ENCODE data around the gene RPS6KA2.

Gene RPS6KA2

DNA sequence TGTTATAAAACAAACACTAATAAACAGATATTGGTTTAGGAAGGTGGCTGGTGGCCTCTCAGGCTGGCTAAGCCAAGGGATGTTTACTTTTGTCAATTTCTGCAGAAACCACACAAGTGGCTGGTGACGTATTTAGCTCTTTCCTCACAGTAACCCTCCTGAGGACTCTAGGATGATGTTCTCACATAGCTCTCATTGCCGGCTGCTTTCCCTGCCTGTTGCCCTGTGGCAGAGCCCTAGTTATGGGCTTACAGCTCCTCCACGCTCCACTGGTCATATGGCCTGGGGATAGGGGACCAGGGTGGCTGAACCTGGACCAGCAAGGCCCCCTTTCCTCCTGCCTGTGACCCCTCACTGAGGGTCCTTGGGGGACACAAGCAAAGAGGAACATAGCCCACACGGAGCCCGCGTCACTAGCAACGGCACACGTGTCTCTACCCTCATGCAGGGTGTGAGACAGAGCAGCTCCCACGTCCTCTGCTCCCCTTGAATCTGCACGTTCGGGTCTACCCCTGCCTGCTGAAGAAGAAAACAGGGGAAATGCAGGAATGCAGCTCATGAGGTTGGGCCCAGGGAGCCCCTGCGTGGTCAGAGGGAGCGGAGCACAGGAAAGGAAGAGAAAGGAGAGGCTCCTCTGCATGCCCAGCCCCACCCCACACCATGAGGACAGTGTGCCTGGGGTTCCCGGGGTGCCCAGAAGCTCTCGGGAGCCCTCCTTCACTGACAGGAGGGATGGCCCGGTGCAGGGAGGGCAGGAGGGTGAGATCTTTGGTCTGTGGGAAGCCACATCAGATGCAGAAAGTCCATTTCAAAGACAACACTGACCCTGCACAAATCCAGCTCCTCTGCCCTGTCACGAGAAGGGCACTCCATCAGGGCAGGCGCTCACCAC, 54.4 kb downstream of the RPS6KA2 start:
- DNase-seq (ENCODE audit: low spot score), result no peak

DNA sequence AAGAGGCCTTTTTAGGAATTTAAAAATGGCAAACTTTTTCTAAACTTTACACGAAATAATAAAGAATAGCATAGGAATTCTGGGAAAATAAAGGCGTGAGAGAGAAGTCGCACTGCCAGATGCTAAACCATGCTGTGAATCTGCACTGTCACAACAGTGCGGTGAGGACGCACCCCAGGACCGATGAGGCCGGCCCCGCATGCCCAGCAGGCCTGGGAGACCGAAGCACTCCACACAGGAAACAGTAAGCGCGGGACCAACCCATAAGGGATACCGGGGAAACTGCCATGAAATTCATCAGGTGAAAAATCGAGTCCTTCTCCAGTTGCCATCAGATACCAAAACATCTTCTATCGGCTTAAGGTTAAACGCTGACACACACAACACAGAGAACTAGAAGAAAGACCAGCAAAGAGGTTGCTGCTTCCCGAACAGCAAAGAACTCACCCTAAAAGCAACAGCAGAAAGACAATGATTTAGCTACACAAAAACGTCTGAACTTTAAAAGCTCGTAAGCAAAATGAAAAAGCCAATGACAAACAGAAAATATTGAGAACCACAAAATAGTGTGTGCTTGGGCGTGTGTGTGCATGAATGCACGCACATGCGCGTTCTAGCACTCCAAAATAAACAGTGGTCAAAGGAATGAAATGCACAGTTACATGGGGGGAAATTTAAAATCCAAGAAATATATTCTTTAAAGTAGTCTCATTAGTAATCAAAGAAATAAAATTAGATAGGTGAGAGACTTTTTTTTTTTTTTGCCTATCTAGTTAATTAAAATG, 55.9 kb downstream of the RPS6KA2 start:
- no peak for DNase-seq (ENCODE audit: low spot score)

- no peak for DNase-seq (ENCODE audit: low spot score)
Observed at GRCh38 chr6:166569206-166569605, 57.8 kb downstream of the RPS6KA2 start.

DNA sequence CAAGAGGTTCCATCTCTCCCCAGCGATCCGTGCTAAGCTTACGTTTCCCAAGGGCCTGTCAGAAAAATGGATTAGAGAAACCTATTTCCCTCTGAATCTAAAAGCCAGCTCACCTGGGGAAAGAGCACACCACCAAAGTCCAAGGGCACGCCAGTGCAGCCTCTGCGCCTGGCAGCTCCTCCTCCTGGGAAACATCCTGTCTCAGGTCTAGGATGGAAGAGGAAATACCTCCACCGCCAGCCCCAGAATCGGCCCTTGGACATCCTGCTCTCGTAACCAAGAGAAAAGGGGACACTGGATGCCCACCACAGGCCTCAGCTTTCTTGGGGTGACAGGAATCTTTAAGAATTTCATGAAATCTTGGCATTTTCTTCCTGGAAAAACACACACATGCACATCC, 59.2 kb downstream of the RPS6KA2 start:
- DNase-seq (ENCODE audit: low spot score), result no peak

DNA sequence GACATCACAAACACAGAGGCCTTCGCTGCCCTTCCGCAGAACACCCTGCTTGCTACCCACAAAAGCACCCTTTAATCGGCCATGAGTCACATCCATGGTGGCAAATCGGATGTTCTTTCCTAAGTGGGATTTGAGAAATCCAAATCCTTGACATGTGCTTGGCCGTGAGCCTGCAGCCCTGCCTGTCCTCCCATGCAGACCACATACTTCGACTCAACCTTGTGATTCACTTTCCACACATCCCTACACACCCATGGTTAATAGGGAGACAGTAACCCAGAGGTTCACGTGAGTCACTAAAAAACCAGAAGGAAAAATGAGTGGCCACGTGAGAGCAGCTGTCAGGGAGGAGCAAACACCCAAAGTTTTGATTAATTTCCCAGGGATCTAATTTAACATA, 59.9 kb downstream of the RPS6KA2 start:
- DNase-seq (ENCODE audit: low spot score), result no peak

DNA sequence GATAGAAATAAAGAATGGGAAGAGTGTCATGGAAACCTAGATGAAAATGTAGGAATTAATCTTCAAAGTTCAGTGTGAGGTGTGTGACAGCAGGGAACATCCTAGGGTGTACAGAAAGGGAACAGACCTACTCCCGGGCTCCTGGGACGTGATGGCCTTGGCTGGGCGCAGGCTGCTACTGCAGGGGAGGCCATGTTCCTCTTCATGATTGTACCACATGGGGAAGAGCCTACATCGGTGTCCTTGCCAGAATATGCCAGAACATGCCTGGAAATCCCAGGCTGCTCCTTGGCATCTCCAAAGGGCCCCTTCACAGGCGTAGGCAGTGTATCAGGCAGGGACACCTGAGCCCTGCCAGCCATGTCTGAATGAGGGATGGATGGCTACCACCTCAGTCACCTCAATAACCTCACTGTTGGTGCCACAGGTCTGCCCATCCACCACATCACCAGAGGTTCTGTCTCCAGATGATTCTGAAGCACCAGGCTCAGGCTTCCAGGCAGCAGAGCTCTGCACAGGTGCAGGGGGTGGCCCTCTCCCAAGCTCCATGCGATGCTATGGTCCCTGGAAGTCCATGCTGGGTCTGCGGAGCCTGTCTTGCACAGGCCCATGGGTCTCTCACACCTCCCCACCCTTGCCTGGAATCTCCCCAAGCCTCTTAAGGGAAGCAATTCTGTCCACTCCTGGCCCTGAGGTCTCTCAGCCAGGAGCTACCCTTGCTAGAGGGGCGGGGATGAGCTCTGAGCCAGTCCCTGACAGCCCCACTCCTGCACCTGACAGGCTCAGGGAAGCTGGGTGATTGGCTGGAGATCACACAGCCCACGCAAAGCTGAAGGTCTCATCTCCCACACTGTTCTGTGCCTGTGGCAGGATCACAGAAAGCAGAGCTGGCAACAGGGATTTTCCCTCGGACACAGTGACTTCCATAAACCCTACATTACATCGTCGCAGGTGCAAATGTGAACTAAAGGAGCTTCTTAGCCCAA, 60.7 kb downstream of the RPS6KA2 start:
- no peak for DNase-seq (ENCODE audit: low spot score)

DNA sequence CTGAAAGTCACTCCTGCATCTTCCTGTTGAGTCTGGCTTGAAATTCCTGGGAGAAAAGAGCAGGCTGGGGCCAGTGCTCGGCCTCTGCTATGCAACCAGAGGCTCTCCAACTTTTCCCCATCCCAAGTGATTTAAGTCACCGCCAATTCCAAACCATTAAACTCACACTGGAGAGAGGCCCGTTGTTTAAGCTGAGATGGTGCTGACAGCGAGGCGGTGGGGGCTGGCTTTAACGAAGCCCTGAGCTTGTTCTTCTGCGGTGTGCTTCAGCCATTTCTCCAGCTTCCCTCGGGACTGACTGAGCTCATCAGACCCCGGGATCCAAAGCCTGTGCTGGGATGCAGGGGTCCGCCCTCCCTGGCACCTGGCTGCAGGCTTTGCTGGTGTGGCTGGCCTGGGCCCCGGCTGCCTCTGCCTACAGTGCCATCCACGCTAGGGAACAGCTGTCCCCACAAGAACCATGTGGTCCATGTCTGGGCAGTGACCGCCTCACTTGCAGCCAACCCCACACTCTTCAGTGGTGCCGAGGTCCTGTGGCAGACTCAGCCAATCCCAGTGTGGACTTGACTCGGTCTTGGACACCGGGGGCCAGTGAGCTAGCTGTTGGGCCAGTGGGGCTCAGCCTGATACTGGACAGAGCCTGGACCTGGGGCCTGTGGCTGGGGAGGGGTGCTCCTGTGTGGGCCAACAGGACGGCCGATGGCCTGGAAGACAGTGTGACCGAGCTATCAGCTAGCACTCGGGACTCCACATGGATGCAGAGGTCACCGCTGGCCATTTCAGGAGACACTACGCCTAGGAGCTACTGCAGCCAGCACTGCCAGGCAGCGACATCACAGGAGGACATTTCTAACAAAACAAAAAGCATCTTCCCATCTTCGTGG, 61.7 kb downstream of the RPS6KA2 start:
- DNase-seq (ENCODE audit: low spot score), result no peak

- DNase-seq (ENCODE audit: low spot score), result no peak
Observed at GRCh38 chr6:166563805-166564204, 63.2 kb downstream of the RPS6KA2 start.

DNA sequence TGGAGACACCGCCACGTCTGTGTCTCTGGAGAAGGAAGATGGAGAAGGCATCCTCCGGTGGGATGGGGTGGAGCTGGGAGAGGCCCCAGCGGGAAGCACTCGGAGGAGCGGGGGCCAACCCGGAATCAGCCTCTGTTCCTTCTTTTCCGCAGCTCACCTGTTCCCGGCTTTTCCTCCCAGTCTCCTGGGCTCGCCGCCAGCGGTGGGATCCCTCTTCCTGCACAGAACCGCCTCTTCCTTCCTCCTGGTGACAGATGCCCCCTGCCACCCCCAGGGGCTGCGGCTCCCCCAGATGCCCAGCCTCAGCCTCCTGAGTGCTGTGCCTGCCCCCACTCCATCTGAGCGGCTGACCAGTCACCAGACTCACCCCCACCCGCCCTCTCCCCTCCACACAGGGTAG, 63.9 kb downstream of the RPS6KA2 start:
- DNase-seq (ENCODE audit: low spot score), result no peak

- no peak for DNase-seq (ENCODE audit: low spot score)
Observed at GRCh38 chr6:166562726-166563125, 64.3 kb downstream of the RPS6KA2 start.

GRCh38 chr6:166561771-166562359, 65.2 kb downstream of the RPS6KA2 start:
- no peak for DNase-seq (ENCODE audit: low spot score)

DNA sequence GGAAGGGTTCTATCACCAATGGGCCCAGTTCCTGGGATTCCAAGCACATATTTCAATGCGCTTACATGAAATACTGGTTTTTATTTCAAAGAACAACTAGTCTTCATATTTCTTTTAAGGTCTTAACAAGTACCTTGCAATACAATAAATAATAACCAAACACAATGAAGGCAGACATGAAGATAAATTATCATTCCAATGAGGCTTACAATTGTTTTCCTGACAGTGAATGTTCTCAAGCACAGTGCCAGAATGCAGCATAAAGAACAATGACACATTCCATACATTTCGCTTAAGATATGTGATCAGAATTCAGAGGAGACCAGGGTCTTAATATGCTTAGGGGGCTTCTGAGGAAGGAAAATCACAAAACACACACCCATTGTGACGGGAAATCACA, 66.8 kb downstream of the RPS6KA2 start:
- DNase-seq (ENCODE audit: low spot score), result no peak

- DNase-seq (ENCODE audit: low spot score), result no peak
Observed at GRCh38 chr6:166559662-166560061, 67.4 kb downstream of the RPS6KA2 start.

GRCh38 chr6:166559211-166559610, 67.8 kb downstream of the RPS6KA2 start:
- no peak for DNase-seq (ENCODE audit: low spot score)

DNA sequence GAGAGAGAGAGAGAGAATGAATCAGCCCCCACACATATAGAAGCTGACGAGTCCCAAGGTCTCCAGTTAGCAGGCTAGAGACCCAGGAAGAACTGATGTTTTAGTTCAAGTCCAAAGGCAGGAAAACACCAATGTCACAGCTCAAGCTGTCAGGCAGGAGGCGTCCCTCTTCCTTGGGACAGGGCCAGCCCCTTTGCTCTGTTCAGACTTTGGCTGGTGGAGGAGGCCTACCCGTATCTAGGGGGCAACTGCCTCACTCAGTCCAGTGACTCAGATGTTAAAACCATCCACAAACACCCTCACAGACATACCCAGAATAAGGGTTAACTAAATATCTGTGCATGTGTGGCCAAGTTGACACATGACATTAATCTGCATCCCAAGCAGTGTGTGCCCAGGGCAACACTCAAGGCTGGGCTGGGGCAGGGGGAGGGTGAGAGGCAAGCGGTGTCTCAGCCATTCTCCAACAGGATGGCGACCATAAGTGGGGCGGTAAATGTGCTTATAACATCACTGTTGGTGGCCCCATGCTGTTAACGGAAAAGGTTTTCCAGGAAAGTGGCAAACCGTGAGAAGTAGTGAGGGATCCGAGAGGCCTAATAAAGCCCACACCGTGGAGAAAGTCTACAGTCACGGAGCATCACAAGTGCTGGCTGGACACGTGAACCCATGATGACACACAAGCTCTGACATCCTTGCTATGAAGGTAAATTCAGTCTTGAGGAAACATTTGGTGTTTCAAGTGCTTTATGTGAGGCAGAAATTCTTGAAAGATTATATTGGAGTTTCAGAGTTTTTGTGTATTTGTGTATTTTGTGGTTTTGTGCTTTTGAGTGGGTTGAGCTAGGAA, 68.7 kb downstream of the RPS6KA2 start:
- DNase-seq (ENCODE audit: low spot score), result no peak

GRCh38 chr6:166556863-166557322, 70.2 kb downstream of the RPS6KA2 start:
- no peak for DNase-seq (ENCODE audit: low spot score)

DNA sequence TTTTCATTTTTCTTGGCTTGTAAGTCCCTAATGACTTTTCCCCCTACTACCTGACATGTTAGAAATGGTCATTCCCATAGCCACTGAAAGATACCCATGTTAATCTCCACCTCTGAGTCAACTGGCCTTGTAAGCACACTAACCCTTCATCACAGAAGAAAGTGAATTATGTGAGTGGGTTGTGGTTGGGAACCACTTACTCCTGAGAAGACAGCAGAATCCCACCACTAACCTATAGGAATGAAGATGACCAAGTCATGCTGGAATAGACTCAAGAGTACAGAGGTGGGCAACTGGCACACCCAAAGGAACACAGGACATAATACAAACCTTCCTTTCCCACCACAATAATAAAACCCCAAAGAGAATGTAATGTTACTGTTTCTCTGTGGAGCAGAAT, 70.7 kb downstream of the RPS6KA2 start:
- no peak for DNase-seq (ENCODE audit: low spot score)

DNA sequence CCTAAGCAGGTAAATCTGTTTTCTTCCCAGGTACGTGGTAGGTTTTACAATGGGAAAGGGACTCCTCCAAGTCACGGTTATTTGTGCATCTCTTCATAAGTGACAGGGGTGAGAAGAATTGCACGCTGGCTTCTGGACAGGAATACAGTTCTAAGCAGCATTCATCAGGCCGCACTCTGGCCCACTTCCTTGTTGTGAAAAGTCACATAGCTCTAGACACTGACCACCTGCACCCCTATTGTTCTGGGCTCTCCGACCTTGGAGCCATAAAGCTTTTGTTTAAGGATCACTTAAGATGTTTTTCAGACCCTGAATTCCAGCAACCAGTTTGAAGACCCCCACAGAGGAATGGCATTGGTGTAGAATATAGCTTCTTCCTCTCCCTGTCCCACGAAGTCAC, 72.0 kb downstream of the RPS6KA2 start:
- no peak for DNase-seq (ENCODE audit: low spot score)

- no peak for DNase-seq (ENCODE audit: low spot score)
Observed at GRCh38 chr6:166554316-166554715, 72.7 kb downstream of the RPS6KA2 start.

Measured in D341Med (cell line).